Neural progenitor cell (in vitro differentiated cells): ENCODE results near the gene TUBAL3.

Experiments used
- CTCF ChIP-seq: fragments of 200-600 bp; sonication (generic); IDR thresholded peaks from 2 replicates; pipeline ENCODE4 v1.5.1; 2017; ENCODE audit warnings: antibody characterized with exemption, mild to moderate bottlenecking
- EZH2 ChIP-seq: fragments of 200-600 bp; sonication (generic); IDR thresholded peaks from 2 replicates; pipeline ENCODE4 v1.6.1; 2017; ENCODE audit warnings: antibody characterized with exemption, mild to moderate bottlenecking, moderate library complexity
- EZH2phosphoT487 ChIP-seq: fragments of 200-600 bp; sonication (generic); IDR thresholded peaks from 2 replicates; pipeline ENCODE4 v1.6.1; 2017; ENCODE audit warnings: antibody characterized with exemption

GRCh38 chr10:5391790-5392189 is 12.8 kb downstream of the TUBAL3 start:
- TF ChIP-seq CTCF (no peak), EZH2phosphoT487 (no peak), EZH2 (no peak)
